ENCODE data around the gene OR51B5. TPM values are rescaled to one million over a fixed set of nuclear protein-coding genes. Genes with fewer than 3 reads are reported as not detected.
A peak's percentile ranks its signal among the peaks of the same experiment; 100 is the strongest.

OR51B5 gene
- total and polyA plus RNA-seq, 10 donors: 0.44 to 3.0 (median 0.89) TPM; not detected in 3

- Histone ChIP-seq H3K36me3 (no peaks in the 10 kb centered on the region), H3K27ac (no peak overlapping the region), H3K4me3 (no peak overlapping the region), H3K9me3 (peaks cover 0 to 4% (median 0%) of the 10 kb centered on the region in 8 donors), H3K27me3 (replicated peaks in 1 of 7) (no peaks in the 10 kb centered on the region), H3K4me1 (no peaks in the 10 kb centered on the region)
- DNase-seq: no peak
- intact Hi-C loops (cut with DNase I; ENCODE audit: low total_unique reads): no loop called here
- TF ChIP-seq CTCF (IDR thresholded peaks at IDR 0.05 in 8 of 11, conservative IDR thresholded peaks at IDR 0.05 in 3 of 11): peak in 10 of 11 experiments; percentile 20 to 68 (median 48)
- no peak for TF ChIP-seq POLR2AphosphoS5 (IDR thresholded peaks at IDR 0.05)
- WGBS, 5 donors: 72 to 80% (median 79%) methylated on average over 4 of the region's 4 CpGs
Observed at GRCh38 chr11:5380740-5381342, 37.5 kb upstream of the OR51B5 start.

GRCh38 chr11:5369789-5370188 is 26.5 kb upstream of the OR51B5 start:
- no peak for TF ChIP-seq CTCF (IDR thresholded peaks at IDR 0.05 in 8 of 11, conservative IDR thresholded peaks at IDR 0.05 in 3 of 11)
- DNase-seq: no peak
- no peaks in the 10 kb centered on the region for H3K36me3 ChIP-seq
- H3K9me3 ChIP-seq: peaks cover 0 to 9% (median 2%) of the 10 kb centered on the region in 8 donors
- no peak overlapping the region for H3K27ac ChIP-seq
- no peaks in the 10 kb centered on the region for H3K27me3 ChIP-seq (replicated peaks in 1 of 7)
- H3K4me3 ChIP-seq: no peak overlapping the region
- intact Hi-C loops (cut with DNase I; ENCODE audit: low total_unique reads): no loop called here
- no peaks in the 10 kb centered on the region for H3K4me1 ChIP-seq

- H3K4me3 ChIP-seq: no peak overlapping the region
- no peaks in the 10 kb centered on the region for H3K36me3 ChIP-seq
- no peak overlapping the region for H3K27ac ChIP-seq
- no peak for DNase-seq
- 63 to 83% (median 70%) methylated on average over 3 of the region's 3 CpGs for WGBS, 5 donors
- intact Hi-C loops (cut with DNase I; ENCODE audit: low total_unique reads): no loop called here
- H3K4me1 ChIP-seq: no peaks in the 10 kb centered on the region
- H3K27me3 ChIP-seq (replicated peaks in 1 of 7): no peaks in the 10 kb centered on the region
- no peak for TF ChIP-seq POLR2AphosphoS5 (IDR thresholded peaks at IDR 0.05)
- no peak for TF ChIP-seq CTCF (IDR thresholded peaks at IDR 0.05 in 8 of 11, conservative IDR thresholded peaks at IDR 0.05 in 3 of 11)
- no peak for TF ChIP-seq POLR2A (IDR thresholded peaks at IDR 0.05)
- peaks cover 0 to 9% (median 2%) of the 10 kb centered on the region in 8 donors for H3K9me3 ChIP-seq
Observed at GRCh38 chr11:5368502-5369043, 25.2 kb upstream of the OR51B5 start.

GRCh38 chr11:5367448-5368074 is 24.2 kb upstream of the OR51B5 start:
- 47 to 81% (median 76%) methylated on average over 2 of the region's 2 CpGs for WGBS, 5 donors
- Histone ChIP-seq H3K9me3 (peaks cover 0 to under 1% (median 0%) of the 10 kb centered on the region in 8 donors), H3K36me3 (no peaks in the 10 kb centered on the region), H3K4me3 (no peak overlapping the region), H3K4me1 (no peaks in the 10 kb centered on the region), H3K27me3 (replicated peaks in 1 of 7) (no peaks in the 10 kb centered on the region), H3K27ac (no peak overlapping the region)
- intact Hi-C loops (cut with DNase I; ENCODE audit: low total_unique reads): no loop called here
- TF ChIP-seq CTCF (IDR thresholded peaks at IDR 0.05 in 8 of 11, conservative IDR thresholded peaks at IDR 0.05 in 3 of 11): no peak
- TF ChIP-seq POLR2AphosphoS5 (IDR thresholded peaks at IDR 0.05): no peak
- no peak for TF ChIP-seq POLR2A (IDR thresholded peaks at IDR 0.05)
- DNase-seq: no peak

All from spleen (tissue), 11 donors.